GM20431 (cell line): Measurements from ENCODE around the gene C11orf86.
"Not testable (repeated sequence)": the region's sequence is repeated elsewhere in the genome, so short reads cannot be mapped to it uniquely, and the experiment has no call there.

Experiments used
- in situ Hi-C: fragments of 300-500 bp; cut with MseI, MboI; formaldehyde crosslinking; loops from one replicate; pipeline ENCODE4 v1.15.0; 2020; ENCODE audit warnings: low sequenced_read_pairs; ENCODE audit not compliant: unreplicated experiment

C11orf86 gene

GRCh38 chr11:66974724-66975404 lies at the start of gene C11orf86:
C11orf86 (plus strand) TSS chr11:66975304; CDS start chr11:66975363, 59 bp downstream.
- in situ Hi-C loops: no loop called here

GRCh38 chr11:66929753-66930152 lies 45.4 kb upstream of the C11orf86 start:
- in situ Hi-C loops: no loop called here

GRCh38 chr11:66932543-66932942 lies 42.6 kb upstream of the C11orf86 start:
- in situ Hi-C loops: no loop called here

- in situ Hi-C loops: no loop called here
Observed at GRCh38 chr11:66933531-66933930, 41.6 kb upstream of the C11orf86 start.

GRCh38 chr11:66934950-66935779 lies 39.9 kb upstream of the C11orf86 start:
- in situ Hi-C loops: no loop called here

- in situ Hi-C loops: no loop called here
Observed at GRCh38 chr11:66936311-66936711, 38.8 kb upstream of the C11orf86 start.

GRCh38 chr11:66937193-66937733 lies 37.8 kb upstream of the C11orf86 start:
- in situ Hi-C loops: no loop called here

GRCh38 chr11:66938582-66939135 lies 36.4 kb upstream of the C11orf86 start:
- in situ Hi-C loops: no loop called here

GRCh38 chr11:66950112-66950535 lies 25.0 kb upstream of the C11orf86 start:
- in situ Hi-C loops: no loop called here

GRCh38 chr11:66951135-66951534 lies 24.0 kb upstream of the C11orf86 start:
- in situ Hi-C loops: no loop called here

GRCh38 chr11:66951927-66952337 lies 23.2 kb upstream of the C11orf86 start:
- in situ Hi-C loops: no loop called here

GRCh38 chr11:66953081-66953833 lies 21.8 kb upstream of the C11orf86 start:
- in situ Hi-C loops: no loop called here

GRCh38 chr11:66956689-66957290 lies 18.3 kb upstream of the C11orf86 start:
- in situ Hi-C loops: no loop called here

GRCh38 chr11:66957971-66958231 lies 17.2 kb upstream of the C11orf86 start:
- in situ Hi-C loops: no loop called here

- in situ Hi-C loops: no loop called here
Observed at GRCh38 chr11:66958232-66958955, 16.7 kb upstream of the C11orf86 start, which contains the start of gene PC. PC (minus strand) TSS chr11:66958383; CDS start chr11:66872159, 86,224 bp downstream.

GRCh38 chr11:66958956-66959274 lies 16.2 kb upstream of the C11orf86 start:
- in situ Hi-C loops: no loop called here

GRCh38 chr11:66961691-66962213 lies 13.4 kb upstream of the C11orf86 start:
- in situ Hi-C loops: not testable (repeated sequence)

- in situ Hi-C loops: no loop called here
Observed at GRCh38 chr11:66962247-66962646, 12.9 kb upstream of the C11orf86 start.

- in situ Hi-C loops: no loop called here
Observed at GRCh38 chr11:66962801-66963200, 12.3 kb upstream of the C11orf86 start.
